HT-29 (cell line): ENCODE measurements around the gene ABCB11. TPM values are rescaled to one million over a fixed set of nuclear protein-coding genes. Genes with fewer than 3 reads are reported as not detected.
A peak's percentile ranks its signal among the peaks of the same experiment; 100 is the strongest.

Source experiments
- DNase-seq: peaks from one replicate; pipeline ENCODE4 v3.0.0-alpha.2; 2015; ENCODE audit warnings: low spot score
- total RNA-seq: library from RNA; depleted of rRNA; stranded (reverse); fragments of >200 nt; shearing (Covaris generic); gene quantifications from 2 replicates; pipeline ENCODE4 v1.2.3, GENCODE V29; 2014

ABCB11 gene
- total RNA-seq, 1 experiment from 2014 or later: not detected

GRCh38 chr2:168974428-168974827, 56.7 kb downstream of the ABCB11 start:
- DNase-seq: no peak

DNA sequence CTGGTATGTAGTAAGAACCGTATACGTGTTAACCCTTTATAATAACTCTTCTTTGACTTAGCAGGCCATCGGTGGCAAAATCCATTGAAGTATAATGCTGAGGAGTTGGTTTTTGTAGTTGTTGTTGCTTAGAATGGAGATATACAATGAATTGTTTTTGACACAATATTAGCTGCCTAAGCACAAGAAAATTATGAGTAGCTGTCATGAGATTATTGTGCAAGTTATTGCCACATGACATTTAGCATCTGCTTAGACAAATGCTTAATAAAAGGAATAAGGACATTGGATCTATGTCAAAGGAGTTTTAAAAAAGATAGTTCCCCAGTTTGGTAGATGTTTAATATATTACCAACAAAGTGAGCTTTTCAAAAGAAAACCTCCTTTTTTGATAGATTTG, 59.9 kb downstream of the ABCB11 start:
- no peak for DNase-seq

DNA sequence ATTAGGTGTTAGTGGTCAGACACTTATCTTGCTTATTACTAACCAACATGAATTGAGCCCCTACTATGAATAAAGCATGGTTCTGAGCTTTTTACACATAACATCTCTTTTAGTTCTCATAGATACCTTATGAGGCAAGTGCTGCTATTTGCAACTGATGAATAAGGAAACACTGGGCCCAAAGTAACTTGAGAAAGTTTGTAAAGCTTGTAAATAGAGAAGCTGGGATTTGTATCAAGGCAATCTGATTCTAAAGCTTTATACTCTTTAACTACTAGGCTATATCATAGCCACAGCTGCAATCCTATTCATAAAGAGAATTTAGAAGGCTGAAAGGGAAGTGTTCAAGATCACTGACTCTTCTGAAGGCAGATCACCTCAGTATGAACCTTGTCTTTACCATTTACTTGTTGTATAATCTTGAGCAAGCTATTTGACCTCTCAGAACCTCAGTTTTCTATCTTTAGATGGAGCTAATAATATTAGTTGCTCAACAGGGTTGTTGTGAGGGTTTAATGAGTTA, 60.4 kb downstream of the ABCB11 start:
- no peak for DNase-seq

- DNase-seq: no peak
Measured at GRCh38 chr2:168969865-168970264, 61.3 kb downstream of the ABCB11 start.

DNA sequence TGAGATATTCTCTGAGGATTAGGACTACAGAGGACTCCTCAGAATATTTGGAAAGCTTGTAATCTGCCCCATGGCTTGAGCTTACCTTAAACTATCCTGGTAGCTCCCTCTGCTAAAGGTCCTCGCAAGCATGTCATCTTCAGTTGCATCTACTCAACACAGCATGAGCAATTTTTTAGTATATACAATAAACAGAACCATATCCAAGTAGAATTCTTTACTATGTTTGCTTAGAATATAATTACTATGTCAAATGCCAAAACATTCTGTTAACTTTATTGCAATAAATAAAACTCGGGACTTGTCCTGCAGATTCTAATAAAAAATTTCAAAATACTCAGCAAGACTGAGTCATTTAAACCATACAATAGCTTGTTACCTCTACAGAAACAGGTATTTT, 62.8 kb downstream of the ABCB11 start:
- no peak for DNase-seq

DNA sequence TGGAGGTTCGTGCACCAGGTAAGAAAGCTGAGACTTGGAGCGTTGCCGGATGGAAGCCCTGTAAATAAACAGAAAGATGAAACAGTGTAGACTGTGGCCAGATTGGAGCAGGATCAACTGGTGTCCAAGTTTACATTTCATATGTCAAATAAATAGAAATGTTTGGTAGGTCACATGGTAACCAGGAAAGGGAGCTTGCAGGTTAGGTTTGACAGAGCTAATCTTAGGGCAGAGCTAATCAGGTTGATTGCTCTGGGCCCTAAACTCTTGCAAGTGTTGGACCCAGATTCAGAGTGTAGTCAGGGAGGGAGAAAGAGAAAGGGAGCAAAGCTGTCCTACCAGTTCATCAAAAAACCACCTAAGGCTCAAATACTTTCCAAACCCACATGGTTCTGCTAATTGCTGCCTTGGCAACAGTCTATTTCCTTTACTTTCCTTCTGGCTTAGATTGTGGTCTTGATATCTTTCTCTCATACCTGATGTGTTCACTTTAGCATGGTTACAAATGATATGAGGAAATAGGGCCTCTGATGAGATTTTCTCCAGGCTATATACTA, 66.8 kb downstream of the ABCB11 start:
- peak; percentile 77 for DNase-seq

DNA sequence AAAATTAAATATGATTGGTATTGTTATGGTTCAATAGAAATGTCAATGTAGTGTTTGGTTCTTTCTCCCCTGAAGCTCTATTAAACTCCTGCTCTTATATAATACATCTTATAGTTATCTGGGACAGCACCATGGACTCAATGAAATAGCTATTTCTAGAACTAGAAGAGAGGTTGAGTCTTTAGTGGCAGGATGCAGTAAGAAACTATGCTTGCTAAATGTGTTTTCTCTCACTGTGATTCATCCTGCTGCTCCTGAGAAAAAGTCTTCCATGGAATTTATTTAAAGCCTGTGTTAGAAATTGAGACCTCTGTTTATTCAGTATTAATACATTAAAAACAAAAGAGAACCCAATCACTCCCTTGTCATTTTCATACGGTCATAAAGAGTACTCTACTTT, 68.5 kb downstream of the ABCB11 start:
- DNase-seq: no peak

DNA sequence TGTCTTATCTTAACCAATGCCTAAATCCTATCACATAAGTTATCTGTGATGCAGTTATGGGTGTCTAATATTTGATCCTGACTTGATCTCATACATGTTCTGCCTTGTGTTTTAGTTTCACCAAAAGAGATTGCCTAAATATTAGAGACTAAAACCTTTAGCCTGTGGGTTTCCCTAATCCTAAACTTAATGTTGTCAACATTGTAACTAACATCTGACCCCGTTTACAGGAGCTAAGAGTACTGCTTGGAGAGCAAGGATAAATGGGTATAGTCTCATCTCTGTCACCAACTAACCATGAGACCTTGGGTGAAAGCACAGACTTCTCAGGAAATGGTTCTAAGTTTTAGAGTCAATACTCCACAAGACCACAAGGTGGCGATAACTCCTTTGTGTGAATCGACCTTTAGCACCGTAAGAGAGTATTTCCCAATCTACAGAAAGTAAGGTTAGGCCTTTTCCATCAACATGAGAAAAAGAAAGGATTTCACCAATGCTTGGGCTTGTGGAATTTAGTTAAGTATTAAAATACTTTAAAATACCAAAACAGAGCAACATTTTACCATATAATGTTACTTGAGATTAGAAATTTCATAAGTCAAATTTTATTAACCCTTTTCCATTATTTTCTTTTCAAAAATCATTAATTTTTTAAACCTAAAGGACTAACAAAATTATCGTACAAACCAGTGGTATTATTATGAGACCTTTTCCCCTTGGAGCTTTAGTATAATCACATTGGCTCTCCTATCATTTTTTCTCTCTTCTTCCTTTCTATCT, 69.5 kb downstream of the ABCB11 start:
- peak; percentile 94 for DNase-seq

DNA sequence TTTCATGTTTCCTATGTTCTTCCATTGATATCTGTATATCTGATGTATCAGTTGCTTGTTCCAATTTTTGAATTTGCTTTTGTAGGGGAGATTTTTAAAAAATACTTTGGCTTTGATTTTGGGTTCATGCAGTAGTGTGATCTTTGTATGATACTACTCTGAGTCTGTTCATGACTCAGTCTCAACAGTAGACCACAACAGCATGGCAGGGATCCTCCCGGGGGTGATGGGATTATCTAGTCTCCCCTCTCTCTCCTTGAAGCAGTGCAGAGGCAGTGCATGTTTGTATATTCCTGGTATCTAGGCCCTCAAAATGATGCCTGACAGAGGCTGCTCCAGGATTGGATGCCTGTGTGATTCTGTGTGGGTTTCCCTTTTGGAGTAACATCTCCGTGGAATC, 74.7 kb downstream of the ABCB11 start:
- DNase-seq: no peak

GRCh38 chr2:168955321-168955720, 75.8 kb downstream of the ABCB11 start:
- DNase-seq: no peak

GRCh38 chr2:168954256-168954655, 76.9 kb downstream of the ABCB11 start:
- no peak for DNase-seq

DNA sequence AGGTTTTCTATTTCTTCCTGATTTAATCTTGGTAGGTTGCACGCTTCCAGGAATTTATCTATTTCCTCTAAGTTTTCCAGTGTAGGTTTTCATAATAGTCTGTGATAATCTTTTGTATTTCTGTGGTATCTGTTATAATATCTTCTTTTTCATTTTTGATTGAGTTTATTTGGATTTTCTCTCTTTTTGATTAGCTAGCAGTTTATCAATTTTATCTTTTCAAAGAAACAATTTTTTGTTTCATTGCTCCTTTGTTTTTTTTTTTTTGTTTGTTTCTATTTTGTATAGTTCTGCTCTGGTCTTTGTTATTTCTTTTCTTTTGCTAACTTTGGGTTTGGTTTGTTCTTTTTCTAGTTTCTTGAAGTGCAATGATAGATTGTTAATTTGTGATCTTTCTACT, 78.7 kb downstream of the ABCB11 start:
- DNase-seq: no peak

DNA sequence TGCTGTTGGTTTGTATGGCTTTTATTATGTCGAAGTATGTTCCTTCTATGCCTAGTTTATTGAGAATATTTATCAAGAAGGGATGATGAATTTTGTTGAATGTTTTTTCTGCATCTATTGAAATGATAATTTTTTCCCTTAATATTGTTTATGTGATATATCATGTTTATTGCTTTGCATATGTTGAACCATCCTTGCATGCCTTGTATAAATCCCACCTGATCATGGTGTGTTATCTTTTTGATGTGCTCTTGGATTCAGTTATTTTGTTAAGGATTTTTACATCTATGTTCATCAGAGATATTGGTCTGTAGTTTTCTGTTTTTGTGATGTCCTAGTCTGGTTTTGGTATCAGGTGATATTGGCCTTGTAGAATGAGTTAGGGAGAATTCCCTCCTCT, 79.3 kb downstream of the ABCB11 start:
- DNase-seq: no peak

DNA sequence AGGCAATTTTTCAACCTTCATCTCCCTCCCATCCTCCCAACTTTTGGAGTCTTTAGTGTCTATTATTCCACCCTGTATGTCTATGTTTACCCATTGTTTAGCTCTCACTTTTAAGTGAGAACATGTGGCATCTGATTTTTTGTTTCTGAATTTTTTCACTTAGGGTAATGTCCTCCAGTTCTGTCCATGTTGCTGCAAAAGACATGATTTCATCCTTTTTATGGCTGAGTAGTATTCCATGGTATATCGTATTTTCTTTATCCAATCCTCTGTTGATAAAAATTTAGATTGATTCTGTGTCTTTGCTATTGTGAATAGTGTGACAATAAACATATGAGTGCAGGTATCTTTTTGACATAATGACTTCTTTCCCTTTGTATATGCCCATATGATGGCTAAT, 81.8 kb downstream of the ABCB11 start:
- DNase-seq: no peak

GRCh38 chr2:168948621-168949212, 82.4 kb downstream of the ABCB11 start:
- DNase-seq: peak; percentile 66

DNA sequence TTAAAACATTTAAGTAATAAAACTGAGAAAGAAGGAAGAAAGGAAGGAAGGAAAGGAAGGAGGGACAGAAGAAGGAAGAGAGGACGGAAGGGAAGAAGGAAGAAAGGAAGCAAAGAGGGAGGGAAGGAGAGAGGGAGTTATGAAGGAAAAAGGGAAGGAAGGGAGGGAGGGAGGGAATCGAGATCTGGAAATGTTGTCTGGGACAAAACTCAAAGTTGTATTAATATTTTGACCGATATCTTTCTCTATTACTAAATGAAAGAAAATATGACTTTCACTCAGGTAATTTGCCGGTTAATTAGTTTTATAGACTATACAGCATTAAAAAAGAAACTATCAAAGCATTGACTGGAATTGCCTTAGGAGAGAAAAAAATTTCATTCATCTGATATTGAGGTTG, 85.6 kb downstream of the ABCB11 start:
- no peak for DNase-seq

GRCh38 chr2:168944065-168944464, 87.1 kb downstream of the ABCB11 start:
- no peak for DNase-seq

DNA sequence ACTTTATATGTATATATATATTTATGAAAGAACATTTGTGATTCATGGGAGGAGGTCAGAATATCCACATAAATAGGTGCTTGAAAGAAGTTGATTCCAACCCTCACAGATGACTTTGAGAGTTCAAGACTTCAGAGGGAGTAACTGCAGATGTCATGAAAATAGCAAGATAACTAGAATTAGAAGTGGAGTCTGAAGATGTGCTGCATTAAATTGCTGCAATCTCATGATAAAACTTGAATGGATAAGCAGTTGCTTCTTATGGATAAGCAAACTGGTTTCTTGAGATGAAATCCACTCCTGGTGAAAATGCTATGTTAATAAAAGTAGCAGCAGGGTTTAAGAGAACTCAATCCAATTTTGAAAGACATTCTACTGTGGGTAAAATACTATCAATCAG, 89.8 kb downstream of the ABCB11 start:
- DNase-seq: no peak

- no peak for DNase-seq
Measured at GRCh38 chr2:168939918-168940317, 91.2 kb downstream of the ABCB11 start.

GRCh38 chr2:168939061-168939460, 92.1 kb downstream of the ABCB11 start:
- DNase-seq: no peak

GRCh38 chr2:168935810-168936581, 95.1 kb downstream of the ABCB11 start:
- no peak for DNase-seq

GRCh38 chr2:168934826-168935225, 96.3 kb downstream of the ABCB11 start:
- no peak for DNase-seq
